ENCODE measurements around the gene TLE6. TPM values are rescaled to one million over a fixed set of nuclear protein-coding genes. Genes with fewer than 3 reads are reported as not detected.

Gene TLE6
- total and polyA plus RNA-seq, 2 of the 8 experiments (the other 6 are each of a cell fraction or from before 2014, with no cell fraction given): 2.5 to 2.9 TPM

GRCh38 chr19:3026768-3027167, 49.4 kb downstream of the TLE6 start:
- no peak overlapping the region for H4K91ac ChIP-seq (replicated peaks; ENCODE audit: insufficient read length, low read length)
- H2AK5ac ChIP-seq (ENCODE audit: low read depth, low read length): no peak overlapping the region
- TF ChIP-seq SIX5 (IDR thresholded peaks at IDR 0.05; ENCODE audit: low read depth, low read length) (no peak), CHD1 (IDR thresholded peaks at IDR 0.05; ENCODE audit: low read depth, low read length) (no peak), NANOG (IDR thresholded peaks at IDR 0.05; ENCODE audit: insufficient read depth, low read depth, low read length, poor library complexity, severe bottlenecking) (no peak), KDM5A (IDR thresholded peaks at IDR 0.05; ENCODE audit: low read length) (no peak), SRF (IDR thresholded peaks at IDR 0.05; ENCODE audit: low read depth, low read length) (no peak), TBP (IDR thresholded peaks at IDR 0.05; ENCODE audit: low read depth, low read length) (no peak), TCF12 (IDR thresholded peaks at IDR 0.05; ENCODE audit: low read depth, low read length) (no peak), EGR1 (IDR thresholded peaks at IDR 0.05; ENCODE audit: borderline replicate concordance, low read depth, low read length) (no peak), GTF2F1 (IDR thresholded peaks at IDR 0.05; ENCODE audit: borderline replicate concordance, low read depth, low read length) (no peak), SIRT6 (IDR thresholded peaks at IDR 0.05; ENCODE audit: low read length) (no peak), RXRA (IDR thresholded peaks at IDR 0.05; ENCODE audit: insufficient read depth, low read depth, low read length) (no peak), RBBP5 (IDR thresholded peaks at IDR 0.05; ENCODE audit: borderline replicate concordance, low read depth, low read length) (no peak), SIN3A (conservative IDR thresholded peaks at IDR 0.05 in 1 of 2, IDR thresholded peaks at IDR 0.05 in 1 of 2; ENCODE audit: low read depth in 1 of 2, low read length in 2 of 2) (no peak)
- H3K23ac ChIP-seq (ENCODE audit: insufficient read length): no peak overlapping the region
- H2BK20ac ChIP-seq (ENCODE audit: low read length): no peak overlapping the region
- H3K79me1 ChIP-seq (ENCODE audit: low read depth, low read length): no peaks in the 10 kb centered on the region
- no peaks in the 10 kb centered on the region for H3K79me2 ChIP-seq (ENCODE audit: control insufficient read depth in 1 of 2, insufficient read depth in 2 of 2, low read length in 2 of 2)
- DNase-seq (ENCODE audit: low read depth in 1 of 2, low spot score in 2 of 2) (no peak), FAIRE-seq (no peak)
- H3K23me2 ChIP-seq (ENCODE audit: low read depth, low read length): peaks cover 9% of the 10 kb centered on the region; the same call in 1 of the 2 replicates
- H3K36me3 ChIP-seq (ENCODE audit: control insufficient read depth in 2 of 4, insufficient read depth in 4 of 4, low read length in 3 of 4): no peaks in the 10 kb centered on the region
- H3K4me2 ChIP-seq (ENCODE audit: insufficient read depth in 1 of 2, low read depth in 2 of 2, low read length in 2 of 2): no peak overlapping the region
- peaks cover 0 to 4% of the 10 kb centered on the region in 2 experiments for H4K20me1 ChIP-seq (replicated peaks in 1 of 2; ENCODE audit: control insufficient read depth in 1 of 2, insufficient read depth in 2 of 2, low read length in 2 of 2)
- no peak overlapping the region for H3K9ac ChIP-seq (replicated peaks in 1 of 4; ENCODE audit: extremely low read depth in 1 of 4, low read depth in 3 of 4, low read length in 3 of 4)
- no peak overlapping the region for H2BK15ac ChIP-seq (ENCODE audit: low read length)
- no peak overlapping the region for H3K27ac ChIP-seq (ENCODE audit: low read depth, low read length)
- H3K14ac ChIP-seq (ENCODE audit: insufficient read length): no peak overlapping the region
- peaks cover 11 to 53% (median 43%) of the 10 kb centered on the region in 4 experiments for H3K27me3 ChIP-seq (replicated peaks in 1 of 4; ENCODE audit: control insufficient read depth in 3 of 4, extremely low read depth in 1 of 4, insufficient read depth in 3 of 4, low read length in 3 of 4)
- ChIA-PET CTCF (ENCODE audit: partially characterized antibody) (interaction anchor here (0.8 to 1.6 kb wide), 2 partner anchors 21 to 50 kb away, joined by 3 to 4 read pairs; no protein-coding TSS in a partner anchor), POLR2A (ENCODE audit: partially characterized antibody) (interaction anchor here (1.2 kb wide), 1 partner anchor 44 kb away, joined by 3 read pairs; no protein-coding TSS in a partner anchor)
- H3K9me3 ChIP-seq (ENCODE audit: insufficient read depth in 2 of 2, low read depth in 1 of 2, low read length in 1 of 2): no peaks in the 10 kb centered on the region
- peaks cover 0 to 18% (median 13%) of the 10 kb centered on the region in 4 experiments; a peak in 6 of 7 replicates for H3K4me1 ChIP-seq (replicated peaks in 1 of 4; ENCODE audit: control insufficient read depth in 3 of 4, insufficient read depth in 4 of 4, low read length in 3 of 4)
- H2BK5ac ChIP-seq (ENCODE audit: low read depth, low read length): no peak overlapping the region
- no peak overlapping the region for H4K5ac ChIP-seq (ENCODE audit: insufficient read length, low read depth, low read length)
- H3K18ac ChIP-seq (ENCODE audit: extremely low read depth, low read length): no peak overlapping the region
- H3K56ac ChIP-seq (replicated peaks; ENCODE audit: insufficient read length, low read depth, low read length): no peak overlapping the region
- no peak overlapping the region for H3K4me3 ChIP-seq (ENCODE audit: extremely low read depth in 1 of 4, insufficient read depth in 2 of 4, low read depth in 3 of 4, low read length in 4 of 4)
- H2BK12ac ChIP-seq (ENCODE audit: low read depth, low read length): no peak overlapping the region
- H3K4ac ChIP-seq (replicated peaks; ENCODE audit: insufficient read length, low read depth, low read length): no peak overlapping the region
- no peak overlapping the region for H4K8ac ChIP-seq (ENCODE audit: extremely low read depth, insufficient read depth, low read length)
- H2BK120ac ChIP-seq (replicated peaks; ENCODE audit: low read depth, low read length): no peak overlapping the region
- WGBS, 2 experiments (ENCODE audit: extremely low coverage in 1 of 2, insufficient coverage in 1 of 2, insufficient read length in 1 of 2, insufficient replicate concordance in 2 of 2, low coverage in 1 of 2, low lambda C conversion rate in 2 of 2, missing lambda C conversion rate in 1 of 2): 82% methylated on average over 1 of the region's 1 CpG; no CpG with 5 or more reads in 1 of the 2 experiments
- H2AFZ ChIP-seq (ENCODE audit: low read length): no peak overlapping the region
